ENCODE results near the gene FARP2.
"Not testable (repeated sequence)": the region's sequence is repeated elsewhere in the genome, so short reads cannot be mapped to it uniquely, and the experiment has no call there.

FARP2 gene

GRCh38 chr2:241381872-241382271, 25.8 kb downstream of the FARP2 start:
- TF ChIP-seq JUND (IDR thresholded peaks at IDR 0.05; ENCODE audit: low read depth): no peak
- in situ Hi-C loops (cut with HindIII; ENCODE audit: low pct_unique_long_range_greater_than_20kb, low sequenced_read_pairs): no loop called here
- no peak for DNase-seq (ENCODE audit: low read depth in 1 of 2, low spot score in 1 of 2)

GRCh38 chr2:241385450-241385849, 29.4 kb downstream of the FARP2 start:
- DNase-seq (ENCODE audit: low read depth in 1 of 2, low spot score in 1 of 2); in situ Hi-C loops (cut with HindIII; ENCODE audit: low pct_unique_long_range_greater_than_20kb, low sequenced_read_pairs): not testable (repeated sequence)

- DNase-seq (ENCODE audit: low read depth in 1 of 2, low spot score in 1 of 2): no peak
- TF ChIP-seq JUND (IDR thresholded peaks at IDR 0.05; ENCODE audit: low read depth): no peak
- in situ Hi-C loops (cut with HindIII; ENCODE audit: low pct_unique_long_range_greater_than_20kb, low sequenced_read_pairs): no loop called here
These were observed 30.4 kb downstream of the FARP2 start for GRCh38 chr2:241386519-241386918.

- in situ Hi-C loops (cut with HindIII; ENCODE audit: low pct_unique_long_range_greater_than_20kb, low sequenced_read_pairs): no loop called here
- DNase-seq (ENCODE audit: low read depth in 1 of 2, low spot score in 1 of 2): no peak
- no peak for TF ChIP-seq JUND (IDR thresholded peaks at IDR 0.05; ENCODE audit: low read depth)
These were observed 33.6 kb downstream of the FARP2 start for GRCh38 chr2:241389697-241390096.

- no peak for TF ChIP-seq JUND (IDR thresholded peaks at IDR 0.05; ENCODE audit: low read depth)
- no peak for DNase-seq (ENCODE audit: low read depth in 1 of 2, low spot score in 1 of 2)
- in situ Hi-C loops (cut with HindIII; ENCODE audit: low pct_unique_long_range_greater_than_20kb, low sequenced_read_pairs): no loop called here
These were observed 34.5 kb downstream of the FARP2 start for GRCh38 chr2:241390301-241391206.

- peak; percentile 10 to 74 for DNase-seq (ENCODE audit: low read depth in 1 of 2, low spot score in 1 of 2)
- no peak for TF ChIP-seq JUND (IDR thresholded peaks at IDR 0.05; ENCODE audit: low read depth)
- in situ Hi-C loops (cut with HindIII; ENCODE audit: low pct_unique_long_range_greater_than_20kb, low sequenced_read_pairs): no loop called here
These were observed 36.0 kb downstream of the FARP2 start for GRCh38 chr2:241391892-241392665.

- DNase-seq (ENCODE audit: low read depth in 1 of 2, low spot score in 1 of 2); in situ Hi-C loops (cut with HindIII; ENCODE audit: low pct_unique_long_range_greater_than_20kb, low sequenced_read_pairs): not testable (repeated sequence)
These were observed 36.7 kb downstream of the FARP2 start for GRCh38 chr2:241392753-241393152.

- in situ Hi-C loops (cut with HindIII; ENCODE audit: low pct_unique_long_range_greater_than_20kb, low sequenced_read_pairs): no loop called here
- no peak for TF ChIP-seq JUND (IDR thresholded peaks at IDR 0.05; ENCODE audit: low read depth)
- no peak for DNase-seq (ENCODE audit: low read depth in 1 of 2, low spot score in 1 of 2)
These were observed 37.6 kb downstream of the FARP2 start for GRCh38 chr2:241393524-241394196.

- in situ Hi-C loops (cut with HindIII; ENCODE audit: low pct_unique_long_range_greater_than_20kb, low sequenced_read_pairs); DNase-seq (ENCODE audit: low read depth in 1 of 2, low spot score in 1 of 2): not testable (repeated sequence)
These were observed 40.7 kb downstream of the FARP2 start for GRCh38 chr2:241396809-241397208.

- no peak for TF ChIP-seq JUND (IDR thresholded peaks at IDR 0.05; ENCODE audit: low read depth)
- DNase-seq (ENCODE audit: low read depth in 1 of 2, low spot score in 1 of 2): no peak
- in situ Hi-C loops (cut with HindIII; ENCODE audit: low pct_unique_long_range_greater_than_20kb, low sequenced_read_pairs): no loop called here
These were observed 44.1 kb downstream of the FARP2 start for GRCh38 chr2:241399941-241400922.

- in situ Hi-C loops (cut with HindIII; ENCODE audit: low pct_unique_long_range_greater_than_20kb, low sequenced_read_pairs): no loop called here
- no peak for DNase-seq (ENCODE audit: low read depth in 1 of 2, low spot score in 1 of 2)
- TF ChIP-seq JUND (IDR thresholded peaks at IDR 0.05; ENCODE audit: low read depth): no peak
These were observed 52.8 kb downstream of the FARP2 start for GRCh38 chr2:241408849-241409248.

GRCh38 chr2:241410739-241411176, 54.7 kb downstream of the FARP2 start:
- in situ Hi-C loops (cut with HindIII; ENCODE audit: low pct_unique_long_range_greater_than_20kb, low sequenced_read_pairs): no loop called here
- no peak for DNase-seq (ENCODE audit: low read depth in 1 of 2, low spot score in 1 of 2)
- TF ChIP-seq JUND (IDR thresholded peaks at IDR 0.05; ENCODE audit: low read depth): no peak

Measured in T47D (cell line).